NOMO-1 (cell line): ENCODE data around the gene CCNB3.
"Not testable (repeated sequence)": the region's sequence is repeated elsewhere in the genome, so short reads cannot be mapped to it uniquely, and the experiment has no call there.

Experiments used
- DNase-seq, 2 experiments: peaks; one replicate each; lab custom pipeline; 2025; ENCODE audit not compliant: unreplicated experiment in 2 of 2; lab: John Stamatoyannopoulos, UW

CCNB3 gene, protein sequence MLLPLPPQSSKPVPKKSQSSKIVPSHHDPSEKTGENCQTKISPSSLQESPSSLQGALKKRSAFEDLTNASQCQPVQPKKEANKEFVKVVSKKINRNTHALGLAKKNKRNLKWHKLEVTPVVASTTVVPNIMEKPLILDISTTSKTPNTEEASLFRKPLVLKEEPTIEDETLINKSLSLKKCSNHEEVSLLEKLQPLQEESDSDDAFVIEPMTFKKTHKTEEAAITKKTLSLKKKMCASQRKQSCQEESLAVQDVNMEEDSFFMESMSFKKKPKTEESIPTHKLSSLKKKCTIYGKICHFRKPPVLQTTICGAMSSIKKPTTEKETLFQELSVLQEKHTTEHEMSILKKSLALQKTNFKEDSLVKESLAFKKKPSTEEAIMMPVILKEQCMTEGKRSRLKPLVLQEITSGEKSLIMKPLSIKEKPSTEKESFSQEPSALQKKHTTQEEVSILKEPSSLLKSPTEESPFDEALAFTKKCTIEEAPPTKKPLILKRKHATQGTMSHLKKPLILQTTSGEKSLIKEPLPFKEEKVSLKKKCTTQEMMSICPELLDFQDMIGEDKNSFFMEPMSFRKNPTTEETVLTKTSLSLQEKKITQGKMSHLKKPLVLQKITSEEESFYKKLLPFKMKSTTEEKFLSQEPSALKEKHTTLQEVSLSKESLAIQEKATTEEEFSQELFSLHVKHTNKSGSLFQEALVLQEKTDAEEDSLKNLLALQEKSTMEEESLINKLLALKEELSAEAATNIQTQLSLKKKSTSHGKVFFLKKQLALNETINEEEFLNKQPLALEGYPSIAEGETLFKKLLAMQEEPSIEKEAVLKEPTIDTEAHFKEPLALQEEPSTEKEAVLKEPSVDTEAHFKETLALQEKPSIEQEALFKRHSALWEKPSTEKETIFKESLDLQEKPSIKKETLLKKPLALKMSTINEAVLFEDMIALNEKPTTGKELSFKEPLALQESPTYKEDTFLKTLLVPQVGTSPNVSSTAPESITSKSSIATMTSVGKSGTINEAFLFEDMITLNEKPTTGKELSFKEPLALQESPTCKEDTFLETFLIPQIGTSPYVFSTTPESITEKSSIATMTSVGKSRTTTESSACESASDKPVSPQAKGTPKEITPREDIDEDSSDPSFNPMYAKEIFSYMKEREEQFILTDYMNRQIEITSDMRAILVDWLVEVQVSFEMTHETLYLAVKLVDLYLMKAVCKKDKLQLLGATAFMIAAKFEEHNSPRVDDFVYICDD (N-terminal part only)

DNA sequence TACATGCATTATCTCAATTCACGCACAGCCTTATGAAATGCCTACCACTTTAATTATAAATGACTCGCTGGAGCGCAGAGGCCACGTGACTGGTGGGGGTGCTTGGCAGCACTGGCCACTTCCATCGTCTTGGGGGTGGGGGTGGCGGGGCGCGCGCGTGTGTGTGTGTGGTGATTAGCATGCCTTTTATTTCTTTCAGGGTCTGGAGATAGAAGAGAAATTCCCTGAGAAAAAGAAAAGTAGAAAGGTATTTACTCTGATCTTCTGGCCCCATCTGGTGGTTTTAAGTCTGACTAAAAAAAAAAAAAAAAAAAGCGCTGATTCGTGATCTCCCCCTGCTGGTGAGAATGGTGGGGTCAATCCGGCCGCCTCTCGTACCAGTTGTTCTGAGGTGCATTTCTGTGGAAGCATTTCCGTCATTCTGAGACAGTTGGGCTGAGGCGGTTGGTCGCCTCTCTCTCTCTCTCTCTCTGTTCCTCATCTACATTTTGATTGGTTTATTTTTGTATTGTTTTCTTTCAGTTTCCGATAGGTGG, at the start of gene CCNB3:
Gene CCNB3 (plus strand): TSS at position 402 of the 536 bp plus-strand sequence. CDS start 80,399 bp downstream, outside the sequence.
- DNase-seq = peak; percentile 71 to 74

GRCh38 chrX:50157545-50158135, 46.9 kb upstream of the CCNB3 start:
- DNase-seq = no peak

- no peak for DNase-seq
Measured at GRCh38 chrX:50158593-50158992, 46.0 kb upstream of the CCNB3 start.

GRCh38 chrX:50161127-50161526, 43.4 kb upstream of the CCNB3 start:
- no peak for DNase-seq

GRCh38 chrX:50165727-50166126, 38.8 kb upstream of the CCNB3 start:
- no peak for DNase-seq

DNA sequence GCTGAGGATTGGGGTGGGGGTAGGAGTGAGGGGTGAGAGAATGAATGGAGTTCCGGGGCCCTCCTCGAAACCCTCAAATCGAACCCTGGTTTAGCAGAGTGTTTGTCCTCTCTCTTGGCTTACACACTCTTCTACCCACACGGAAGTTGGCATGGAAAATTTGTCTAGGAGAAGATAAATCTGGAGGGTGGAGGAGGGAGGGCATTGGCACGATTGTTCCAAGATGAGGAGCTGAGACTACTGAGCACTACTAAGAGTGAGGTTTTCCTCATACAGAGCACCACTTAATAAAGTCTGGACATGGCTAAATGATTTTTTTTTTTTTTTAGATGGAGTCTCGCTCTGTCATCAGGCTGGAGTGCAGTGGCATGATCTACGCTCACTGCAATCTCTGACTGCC, 37.2 kb upstream of the CCNB3 start:
- DNase-seq = no peak

GRCh38 chrX:50168241-50168687, 36.3 kb upstream of the CCNB3 start:
- DNase-seq = no peak

DNA sequence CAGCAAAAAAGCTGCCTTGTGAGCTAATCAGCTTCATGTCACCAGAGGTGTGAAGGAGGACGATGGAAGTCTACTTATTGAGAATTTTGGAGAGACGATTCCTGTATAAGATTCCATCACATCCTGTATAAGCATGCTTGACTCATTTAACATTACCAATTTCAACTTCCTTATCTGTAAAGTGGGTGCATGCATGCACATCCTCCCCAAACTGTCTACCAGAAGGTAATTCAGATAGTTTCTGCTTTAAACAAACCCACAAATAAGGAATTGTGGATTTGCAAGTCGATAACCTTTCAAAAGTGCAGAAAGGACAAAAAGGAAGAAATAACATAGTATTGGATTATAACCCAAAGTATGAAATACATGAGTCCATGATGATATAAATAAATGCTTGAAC, 34.8 kb upstream of the CCNB3 start:
- no peak for DNase-seq

GRCh38 chrX:50180073-50180940, 24.3 kb upstream of the CCNB3 start:
- no peak for DNase-seq

DNA sequence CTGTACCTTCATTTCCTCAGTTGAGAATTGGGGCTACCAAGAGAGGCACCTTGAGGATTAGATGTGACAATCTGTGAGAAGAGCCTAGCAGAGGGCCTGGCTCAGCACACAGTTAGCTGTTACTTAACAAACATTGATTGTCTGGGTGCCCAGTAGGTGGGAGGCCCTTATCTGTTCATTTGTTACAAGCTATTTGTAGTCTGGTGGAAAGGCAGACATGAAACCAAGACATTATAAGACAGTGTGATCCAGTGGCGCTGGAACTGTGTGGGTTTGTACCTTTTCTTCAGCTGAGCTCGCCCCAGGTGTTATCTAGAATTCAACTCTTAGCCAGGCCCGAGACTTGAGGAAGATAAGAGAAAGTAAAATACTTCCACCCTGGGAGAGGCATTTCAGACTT, 20.7 kb upstream of the CCNB3 start:
- no peak for DNase-seq

- no peak for DNase-seq
Measured at GRCh38 chrX:50188859-50189600, 15.5 kb upstream of the CCNB3 start.

DNA sequence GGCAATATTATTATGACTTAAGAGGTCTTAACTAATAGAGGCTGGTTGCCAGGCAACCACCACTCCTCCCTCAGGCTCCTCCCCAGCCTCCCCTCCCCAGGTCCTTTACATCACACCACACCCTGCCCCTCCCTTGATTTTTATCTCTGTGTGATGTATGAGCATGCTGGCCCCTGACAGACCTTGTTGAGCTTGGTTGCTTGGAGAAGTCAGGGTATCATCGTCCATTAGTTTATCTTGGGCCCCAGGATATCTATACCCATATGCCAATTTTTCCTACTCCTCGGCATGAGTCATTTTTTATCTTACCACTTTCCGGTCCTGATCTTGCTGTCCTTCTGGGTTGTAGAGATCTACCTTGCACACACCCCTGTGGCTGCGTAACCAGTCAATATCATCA, 6.2 kb upstream of the CCNB3 start:
- no peak for DNase-seq

GRCh38 chrX:50200907-50201306, 3.7 kb upstream of the CCNB3 start, which contains the start of gene AKAP4:
Gene AKAP4, minus strand, starts transcription at chrX:50201007. Its CDS starts 118 bp downstream, at chrX:50200889.
- no peak for DNase-seq

GRCh38 chrX:50202539-50202938, 2.0 kb upstream of the CCNB3 start:
- DNase-seq = no peak

GRCh38 chrX:50206753-50207152, 2.2 kb downstream of the CCNB3 start:
- DNase-seq = no peak

DNA sequence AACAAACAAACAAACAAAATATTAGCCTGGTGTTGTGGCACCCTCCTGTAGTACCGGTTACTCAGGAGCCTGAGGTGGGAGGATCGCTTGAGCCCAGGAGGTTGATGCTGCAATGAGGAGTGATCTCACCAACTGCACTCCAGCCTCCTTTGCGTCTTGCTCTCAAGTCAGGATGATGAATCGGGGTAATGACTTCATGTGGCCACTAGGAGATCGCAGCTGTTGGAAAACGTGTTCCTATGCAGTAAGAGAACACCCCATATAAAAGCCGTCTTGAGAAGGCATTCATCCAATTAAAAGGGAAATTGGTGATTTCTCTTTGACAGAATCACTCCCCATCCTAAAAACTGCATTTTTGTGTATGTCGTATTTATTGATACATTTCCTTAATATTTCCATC, 6.9 kb downstream of the CCNB3 start:
- DNase-seq = peak in 1 of 2 experiments; percentile 2

DNA sequence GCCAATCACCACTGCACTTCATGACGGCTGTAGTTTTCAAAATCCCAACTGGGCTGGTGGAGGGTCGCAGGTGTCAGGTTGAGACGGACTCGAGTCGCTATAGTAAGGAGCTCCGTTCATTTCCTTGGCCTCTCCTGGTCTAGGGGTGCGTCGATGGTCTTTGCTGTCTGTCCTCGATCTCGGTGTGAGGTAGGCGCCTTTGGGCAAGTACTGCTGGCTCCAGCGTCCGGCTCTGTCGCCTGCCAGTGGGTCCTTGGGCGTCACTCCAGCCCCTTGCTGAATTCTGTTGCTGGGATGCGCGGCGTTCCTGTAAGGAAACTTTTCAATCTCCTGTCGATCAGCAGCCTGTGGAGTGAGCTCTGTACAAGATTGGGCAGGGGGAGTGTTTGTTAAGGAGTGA, 76.7 kb downstream of the CCNB3 start:
- DNase-seq = no peak

DNA sequence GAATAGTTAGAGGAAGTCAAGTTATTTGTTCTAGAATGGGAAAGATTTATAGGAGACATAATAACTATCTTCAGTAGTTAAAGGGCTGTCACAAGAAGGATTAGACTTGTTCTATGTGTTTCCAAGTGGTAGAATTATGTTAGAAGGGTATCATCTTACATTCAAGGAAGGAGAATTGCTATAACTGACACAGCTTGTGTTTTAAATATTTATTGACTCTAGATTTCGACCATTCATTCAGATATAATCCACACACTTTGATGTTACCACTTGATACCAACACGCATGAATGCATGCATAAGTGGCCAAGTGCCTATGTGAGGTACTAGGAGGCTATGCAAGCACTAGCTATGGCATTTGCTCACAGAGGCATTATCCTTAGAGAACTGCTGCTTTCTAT, 122.7 kb downstream of the CCNB3 start:
- no peak for DNase-seq

DNA sequence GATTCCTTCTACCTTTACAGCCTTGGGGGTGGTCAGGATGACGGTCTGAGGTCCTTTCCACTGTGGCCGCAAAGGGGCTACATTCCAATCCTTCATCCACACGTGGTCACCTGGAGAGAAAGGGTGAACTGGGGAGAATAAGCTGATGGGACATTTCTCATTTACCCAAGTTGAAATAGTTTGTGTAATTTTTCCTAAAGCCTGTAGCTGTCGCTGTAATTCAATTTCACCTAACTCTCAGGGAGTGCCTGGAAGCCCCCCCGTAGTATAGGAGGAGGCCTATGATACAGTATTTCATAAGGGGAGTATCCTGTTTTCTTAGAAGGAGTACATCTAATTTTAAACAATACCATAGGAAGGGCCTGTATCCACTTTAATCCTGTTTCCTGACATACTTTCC, 128.1 kb downstream of the CCNB3 start:
- not testable (repeated sequence) for DNase-seq
